Central memory CD8-positive, alpha-beta T cell (primary cell): ENCODE data around the gene ETV7.

Experiments used
- ATAC-seq: fragments of 150-1000 bp; cut with Tn5 transposase; replicated peaks from 2 replicates; pipeline ENCODE4 v1.10.0; 2022; ENCODE audit warnings: mild to moderate bottlenecking, moderate FRiP score, moderate number of reproducible peaks; ENCODE audit not compliant: poor library complexity, severe bottlenecking; ENCODE audit errors: extremely low read depth
- DNase-seq, 2 donors: peaks; one replicate each; pipeline ENCODE4 v3.0.0; 2021; ENCODE audit warnings: low spot score in 2 of 2
- H3K27ac Mint-ChIP-seq: one replicate; pipeline ENCODE4 v1.8.0; 2022; ENCODE audit warnings: low read depth, mild to moderate bottlenecking, moderate library complexity, mixed read lengths
- H3K27me3 Mint-ChIP-seq: one replicate; pipeline ENCODE4 v1.8.0; 2022; ENCODE audit warnings: mixed read lengths
- H3K36me3 Mint-ChIP-seq: one replicate; pipeline ENCODE4 v1.8.0; 2022; ENCODE audit warnings: mild to moderate bottlenecking, moderate library complexity, mixed read lengths; ENCODE audit not compliant: insufficient read depth
- H3K4me1 Mint-ChIP-seq: one replicate; pipeline ENCODE4 v1.8.0; 2022; ENCODE audit warnings: mixed read lengths
- H3K4me3 Mint-ChIP-seq: one replicate; pipeline ENCODE4 v1.8.0; 2022; ENCODE audit warnings: mild to moderate bottlenecking, moderate library complexity, mixed read lengths
- H3K9me3 Mint-ChIP-seq: one replicate; pipeline ENCODE4 v1.8.0; 2022; ENCODE audit warnings: mixed read lengths

Gene ETV7

DNA sequence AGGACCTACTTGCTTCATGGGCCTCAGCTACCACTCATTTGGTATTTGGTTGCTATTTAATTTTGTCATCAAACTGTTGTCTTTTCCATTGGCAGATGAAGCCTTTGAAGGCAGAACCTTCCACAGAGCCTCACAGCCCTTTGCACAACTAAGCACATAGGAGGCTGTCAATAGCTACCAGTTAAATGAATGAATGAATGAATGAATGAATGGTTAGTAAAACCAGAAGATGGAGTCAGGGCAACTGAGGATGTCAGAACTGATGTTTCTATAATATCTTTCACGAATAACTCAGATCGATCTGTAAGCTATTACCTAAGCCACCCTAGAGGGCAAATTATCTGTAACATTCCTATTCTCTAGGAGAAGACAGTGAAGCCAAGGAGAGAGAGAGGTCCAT, 69.8 kb downstream of the ETV7 start:
- Mint-ChIP-seq H3K4me3 (no peak overlapping the region), H3K9me3 (no peaks in the 10 kb centered on the region), H3K27ac (no peak overlapping the region), H3K36me3 (peaks cover 3% of the 10 kb centered on the region), H3K27me3 (peaks cover 13% of the 10 kb centered on the region), H3K4me1 (no peaks in the 10 kb centered on the region)
- no peak for ATAC-seq
- no peak for DNase-seq
